Breast epithelium (tissue), 4 donors: Measurements from ENCODE around the gene JAKMIP2. TPM values are rescaled to one million over a fixed set of nuclear protein-coding genes. Genes with fewer than 3 reads are reported as not detected.
A peak's percentile ranks its signal among the peaks of the same experiment; 100 is the strongest.

ENCODE experiments used
- DNase-seq, 2 donors: peaks; one replicate each; pipeline ENCODE4 v3.0.0-alpha.2; 2019; ENCODE audit warnings: low spot score in 2 of 2
- H3K27ac ChIP-seq, 2 donors: fragments of 200-600 bp; sonication (generic) in 1 of 2; one replicate each; pipeline ENCODE4 v1.5.1; 2016 to 2019; ENCODE audit warnings: mild to moderate bottlenecking in 1 of 2
- H3K27me3 ChIP-seq, 2 donors: fragments of 200-600 bp; sonication (generic) in 1 of 2; one replicate each; pipeline versions ENCODE4 v1.5.1 to v1.6.0; 2017 to 2019; ENCODE audit warnings: control low read depth in 1 of 2, mild to moderate bottlenecking in 1 of 2
- H3K36me3 ChIP-seq: fragments of 200-600 bp; one replicate; pipeline ENCODE4 v1.5.1; 2019
- H3K4me1 ChIP-seq, 2 donors: fragments of 200-600 bp; sonication (generic); one replicate each; pipeline ENCODE4 v1.5.1; 2016 to 2019; ENCODE audit warnings: control low read depth in 1 of 2
- H3K4me3 ChIP-seq, 3 donors: fragments of 200-600 bp; sonication (generic); 1 replicate in 2 of 3; 2 replicates in 1 of 3; pipeline ENCODE4 v1.5.1; 2016 to 2019; ENCODE audit warnings: mild to moderate bottlenecking in 3 of 3, moderate library complexity in 2 of 3
- H3K9me3 ChIP-seq, 2 donors: fragments of 200-600 bp; sonication (generic) in 1 of 2; one replicate each; pipeline ENCODE4 v1.5.1; 2016 to 2019; ENCODE audit warnings: control low read depth in 1 of 2
- POLR2A ChIP-seq: fragments of 450-650 bp; IDR thresholded peaks from one replicate; pipeline ENCODE4 v1.6.1; 2016; ENCODE audit warnings: antibody characterized with exemption, mild to moderate bottlenecking, moderate library complexity
- POLR2AphosphoS5 ChIP-seq, 3 donors: sonication (generic); formaldehyde crosslinking; IDR thresholded peaks; one replicate each; pipeline ENCODE4 v1.6.1; 2017; ENCODE audit warnings: antibody characterized with exemption in 3 of 3
- intact Hi-C: fragments of 100-400 bp; cut with DNase I; formaldehyde crosslinking; loops from one replicate; pipeline ENCODE4 v1.15.1; 2023; ENCODE audit warnings: low total_unique reads
- total RNA-seq, 3 donors: library from RNA; depleted of rRNA; stranded (reverse); fragments of >200 nt; gene quantifications; one replicate each; pipeline ENCODE4 v1.1.0, GENCODE V29; 2016
- TF ChIP-seq, protein P1 (sequence below), 3 donors: fragments of 450-650 bp; IDR thresholded peaks; one replicate each; pipeline ENCODE4 v1.5.1; 2016 to 2017; ENCODE audit warnings: antibody characterized with exemption in 3 of 3, mild to moderate bottlenecking in 3 of 3, moderate library complexity in 3 of 3

JAKMIP2 gene
- total RNA-seq, 3 donors from 2014 or later: under 0.01 to 0.73 (median 0.64) TPM

DNA sequence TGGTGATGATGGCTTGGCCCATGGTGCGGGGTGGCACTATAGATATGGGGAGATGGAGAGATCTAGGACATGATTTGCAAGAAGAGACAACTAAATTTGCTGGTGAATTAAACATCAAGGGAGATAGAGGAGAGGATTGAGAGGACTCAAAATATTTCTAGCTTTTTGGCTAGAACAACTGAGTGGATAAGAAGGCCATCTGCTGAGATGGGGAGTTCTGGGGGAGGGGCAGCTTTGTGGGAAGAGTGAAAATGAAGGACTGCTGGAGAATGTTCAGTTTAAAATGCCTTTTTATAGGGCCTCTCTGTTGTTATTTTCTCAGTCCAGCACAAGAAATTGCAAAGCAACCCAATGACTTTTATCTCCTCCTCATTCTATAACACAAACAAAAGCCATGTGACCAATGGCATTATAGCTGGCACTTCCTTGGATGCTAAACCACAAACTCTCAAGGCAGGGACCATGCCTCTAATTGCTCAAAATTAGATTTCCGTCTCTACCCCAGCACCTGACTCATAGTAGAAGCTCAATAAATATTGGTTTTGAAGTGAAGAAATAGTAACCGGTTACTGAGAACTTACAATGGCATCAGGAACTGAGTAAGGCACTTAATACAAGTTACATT lies 29.8 kb downstream of the JAKMIP2 start:
- intact Hi-C loops: no loop called here
- Histone ChIP-seq H3K9me3 (no peaks in the 10 kb centered on the region), H3K4me1 (no peaks in the 10 kb centered on the region), H3K27me3 (no peaks in the 10 kb centered on the region), H3K27ac (no peak overlapping the region), H3K4me3 (no peak overlapping the region), H3K36me3 (no peaks in the 10 kb centered on the region)
- TF ChIP-seq POLR2A (no peak), POLR2AphosphoS5 (IDR thresholded peaks at IDR 0.05) (no peak)
- TF ChIP-seq, protein P1, sequence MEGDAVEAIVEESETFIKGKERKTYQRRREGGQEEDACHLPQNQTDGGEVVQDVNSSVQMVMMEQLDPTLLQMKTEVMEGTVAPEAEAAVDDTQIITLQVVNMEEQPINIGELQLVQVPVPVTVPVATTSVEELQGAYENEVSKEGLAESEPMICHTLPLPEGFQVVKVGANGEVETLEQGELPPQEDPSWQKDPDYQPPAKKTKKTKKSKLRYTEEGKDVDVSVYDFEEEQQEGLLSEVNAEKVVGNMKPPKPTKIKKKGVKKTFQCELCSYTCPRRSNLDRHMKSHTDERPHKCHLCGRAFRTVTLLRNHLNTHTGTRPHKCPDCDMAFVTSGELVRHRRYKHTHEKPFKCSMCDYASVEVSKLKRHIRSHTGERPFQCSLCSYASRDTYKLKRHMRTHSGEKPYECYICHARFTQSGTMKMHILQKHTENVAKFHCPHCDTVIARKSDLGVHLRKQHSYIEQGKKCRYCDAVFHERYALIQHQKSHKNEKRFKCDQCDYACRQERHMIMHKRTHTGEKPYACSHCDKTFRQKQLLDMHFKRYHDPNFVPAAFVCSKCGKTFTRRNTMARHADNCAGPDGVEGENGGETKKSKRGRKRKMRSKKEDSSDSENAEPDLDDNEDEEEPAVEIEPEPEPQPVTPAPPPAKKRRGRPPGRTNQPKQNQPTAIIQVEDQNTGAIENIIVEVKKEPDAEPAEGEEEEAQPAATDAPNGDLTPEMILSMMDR (IDR thresholded peaks at IDR 0.05): no peak
- no peak for DNase-seq

DNA sequence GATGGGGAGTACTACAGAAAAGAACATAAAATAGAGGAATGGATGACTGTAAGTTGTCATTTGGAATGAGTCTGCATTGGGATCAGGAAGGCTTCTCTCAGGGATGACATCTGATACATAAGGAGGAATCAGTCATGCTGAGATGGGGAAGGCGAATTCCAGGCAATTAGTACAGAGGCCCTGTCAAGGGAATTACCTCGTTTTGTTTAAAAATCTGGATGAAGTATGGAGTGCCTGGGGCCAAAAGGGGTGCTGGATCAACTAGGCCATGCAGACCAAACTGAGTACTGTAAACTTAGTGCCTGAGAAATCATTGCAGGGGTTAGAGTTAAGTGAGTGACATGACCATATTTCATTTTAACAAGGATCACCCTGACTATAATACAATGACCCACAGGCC lies 30.5 kb downstream of the JAKMIP2 start:
- no peak overlapping the region for H3K4me3 ChIP-seq
- intact Hi-C loops: no loop called here
- H3K27ac ChIP-seq: peak overlapping the region in 1 of 2 donors; percentile 48
- no peaks in the 10 kb centered on the region for H3K36me3 ChIP-seq
- H3K27me3 ChIP-seq: no peaks in the 10 kb centered on the region
- H3K9me3 ChIP-seq: no peaks in the 10 kb centered on the region
- H3K4me1 ChIP-seq: no peaks in the 10 kb centered on the region
- TF ChIP-seq POLR2AphosphoS5 (IDR thresholded peaks at IDR 0.05): no peak
- no peak for TF ChIP-seq POLR2A
- TF ChIP-seq, protein P1 (IDR thresholded peaks at IDR 0.05): no peak
- DNase-seq: no peak

DNA sequence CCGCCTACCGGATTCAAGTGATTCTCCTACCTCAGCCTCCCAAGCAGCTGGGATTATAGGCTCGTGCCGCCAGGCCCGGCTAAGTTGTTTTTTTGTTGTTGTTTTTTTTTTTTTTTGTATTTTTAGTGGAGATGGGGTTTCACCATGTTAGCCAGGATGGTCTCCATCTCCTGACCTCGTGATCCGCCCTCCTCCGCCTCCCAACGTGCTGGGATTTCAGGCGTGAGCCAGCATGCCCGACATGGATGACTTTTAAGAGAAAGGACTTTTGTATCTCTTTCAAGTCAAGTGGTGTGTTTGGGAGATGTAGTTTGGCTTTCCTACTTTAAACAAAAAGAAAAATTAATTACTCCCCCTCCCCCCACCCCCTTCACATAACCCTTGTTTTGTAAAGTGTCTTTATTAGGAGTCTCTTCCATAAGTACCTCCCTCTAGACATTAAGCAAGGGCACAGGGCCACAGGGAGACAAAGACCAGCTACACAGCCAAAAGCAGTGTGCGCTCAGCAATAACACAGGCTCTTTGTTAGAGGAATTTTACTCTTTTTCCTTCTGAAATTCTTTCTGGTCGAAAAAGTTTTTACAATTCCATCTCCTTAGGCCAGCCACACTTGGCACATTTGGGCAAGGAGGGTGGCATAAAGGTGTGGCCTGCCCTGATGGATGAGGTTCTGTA lies 31.2 kb downstream of the JAKMIP2 start:
- H3K4me1 ChIP-seq: no peaks in the 10 kb centered on the region
- H3K36me3 ChIP-seq: no peaks in the 10 kb centered on the region
- peak in 1 of 2 donors; percentile 65 for DNase-seq
- H3K9me3 ChIP-seq: no peaks in the 10 kb centered on the region
- intact Hi-C loops: no loop called here
- peak overlapping the region in 1 of 2 donors; percentile 48 for H3K27ac ChIP-seq
- H3K4me3 ChIP-seq: no peak overlapping the region
- no peaks in the 10 kb centered on the region for H3K27me3 ChIP-seq
- TF ChIP-seq POLR2A (no peak), POLR2AphosphoS5 (IDR thresholded peaks at IDR 0.05) (no peak)
- TF ChIP-seq, protein P1 (IDR thresholded peaks at IDR 0.05): no peak

DNA sequence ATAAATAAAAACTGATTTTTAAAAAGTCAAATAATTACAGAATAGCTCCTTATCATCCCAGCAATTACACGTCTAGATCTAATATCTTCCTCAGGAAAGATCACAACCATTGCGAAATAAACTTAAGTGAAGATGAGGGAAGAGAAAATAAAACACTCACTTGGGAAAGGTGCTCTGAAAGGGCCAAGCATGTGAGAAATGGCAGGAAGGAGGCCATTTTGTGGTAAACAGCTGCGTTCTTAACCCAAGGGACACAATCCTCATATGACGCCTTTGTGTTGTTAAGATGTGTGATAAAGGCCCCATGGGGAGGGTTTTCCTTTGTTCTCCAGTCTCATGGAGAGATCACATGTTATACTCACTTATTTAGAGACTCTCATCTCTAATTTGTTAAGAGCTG lies 32.5 kb downstream of the JAKMIP2 start:
- no peaks in the 10 kb centered on the region for H3K9me3 ChIP-seq
- H3K4me3 ChIP-seq: no peak overlapping the region
- no peak overlapping the region for H3K27ac ChIP-seq
- H3K4me1 ChIP-seq: no peaks in the 10 kb centered on the region
- H3K36me3 ChIP-seq: no peaks in the 10 kb centered on the region
- H3K27me3 ChIP-seq: no peaks in the 10 kb centered on the region
- TF ChIP-seq POLR2AphosphoS5 (IDR thresholded peaks at IDR 0.05) (no peak), POLR2A (no peak)
- TF ChIP-seq, protein P1 (IDR thresholded peaks at IDR 0.05): no peak
- intact Hi-C loops: no loop called here
- no peak for DNase-seq

DNA sequence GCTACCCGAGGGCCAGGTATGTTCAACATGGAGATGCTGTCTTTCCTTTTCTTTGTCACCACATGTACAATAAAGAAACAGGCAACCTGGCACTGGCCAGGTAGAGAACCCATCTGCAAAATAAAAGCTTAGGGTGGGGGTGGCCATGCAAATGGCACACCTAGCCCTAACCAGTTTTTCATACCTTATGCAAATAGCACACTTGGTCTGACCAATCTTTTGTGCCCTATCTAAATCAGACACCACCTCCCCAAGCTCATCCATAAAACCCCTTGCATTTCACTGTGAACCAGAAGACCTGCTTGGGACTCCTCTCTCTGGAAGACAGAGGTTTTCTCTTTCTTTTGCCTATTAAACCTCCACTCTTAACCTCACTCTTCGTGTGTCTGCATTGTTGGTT lies 33.9 kb downstream of the JAKMIP2 start:
- TF ChIP-seq POLR2A: no peak
- TF ChIP-seq, protein P1 (IDR thresholded peaks at IDR 0.05): no peak
- no peak for TF ChIP-seq POLR2AphosphoS5 (IDR thresholded peaks at IDR 0.05)
- Histone ChIP-seq H3K27ac (no peak overlapping the region), H3K36me3 (no peaks in the 10 kb centered on the region), H3K27me3 (no peaks in the 10 kb centered on the region), H3K4me1 (no peaks in the 10 kb centered on the region), H3K4me3 (no peak overlapping the region), H3K9me3 (no peaks in the 10 kb centered on the region)
- intact Hi-C loops: no loop called here
- DNase-seq: no peak
